Activated effector memory CD4-positive, alpha-beta T cell treated with Interleukin-2 at 50 U/mL for 16 hours (primary cell): Measurements from ENCODE around the gene IL1RAPL2.
A peak's percentile ranks its signal among the peaks of the same experiment; 100 is the strongest.
"Not testable (repeated sequence)": the region's sequence is repeated elsewhere in the genome, so short reads cannot be mapped to it uniquely, and the experiment has no call there.

Source experiments
- DNase-seq: peaks from one replicate; pipeline ENCODE4 v3.0.0-alpha.2; 2020

IL1RAPL2 gene

GRCh38 chrX:104863466-104863865 is 297.5 kb downstream of the IL1RAPL2 start:
- DNase-seq = no peak

GRCh38 chrX:104864296-104864695 is 298.3 kb downstream of the IL1RAPL2 start:
- DNase-seq = no peak

- no peak for DNase-seq
Observed at GRCh38 chrX:104877504-104877903, 311.5 kb downstream of the IL1RAPL2 start.

- no peak for DNase-seq
Observed at GRCh38 chrX:104902070-104902469, 336.1 kb downstream of the IL1RAPL2 start.

GRCh38 chrX:104909694-104910093 is 343.7 kb downstream of the IL1RAPL2 start:
- peak; percentile 2 for DNase-seq

GRCh38 chrX:104913348-104913747 is 347.3 kb downstream of the IL1RAPL2 start:
- DNase-seq = no peak

- not testable (repeated sequence) for DNase-seq
Observed at GRCh38 chrX:104914686-104915085, 348.7 kb downstream of the IL1RAPL2 start.

GRCh38 chrX:104918122-104918521 is 352.1 kb downstream of the IL1RAPL2 start:
- no peak for DNase-seq

- DNase-seq = no peak
Observed at GRCh38 chrX:104921584-104922205, 355.7 kb downstream of the IL1RAPL2 start.

GRCh38 chrX:104922206-104922621 is 356.2 kb downstream of the IL1RAPL2 start:
- DNase-seq = peak; percentile 9

- no peak for DNase-seq
Observed at GRCh38 chrX:104929324-104929723, 363.3 kb downstream of the IL1RAPL2 start.

GRCh38 chrX:104935581-104935980 is 369.6 kb downstream of the IL1RAPL2 start:
- DNase-seq = no peak

GRCh38 chrX:104953251-104953650 is 387.3 kb downstream of the IL1RAPL2 start:
- no peak for DNase-seq

- DNase-seq = no peak
Observed at GRCh38 chrX:104961926-104962325, 395.9 kb downstream of the IL1RAPL2 start.

GRCh38 chrX:104968241-104968640 is 402.2 kb downstream of the IL1RAPL2 start:
- no peak for DNase-seq

GRCh38 chrX:104972737-104973136 is 406.7 kb downstream of the IL1RAPL2 start:
- DNase-seq = no peak

- DNase-seq = no peak
Observed at GRCh38 chrX:104987063-104987462, 421.1 kb downstream of the IL1RAPL2 start.

GRCh38 chrX:104988038-104988437 is 422.0 kb downstream of the IL1RAPL2 start:
- no peak for DNase-seq

- no peak for DNase-seq
Observed at GRCh38 chrX:104995546-104995945, 429.5 kb downstream of the IL1RAPL2 start.

GRCh38 chrX:105006103-105006502 is 440.1 kb downstream of the IL1RAPL2 start:
- DNase-seq = no peak

GRCh38 chrX:105006996-105007395 is 441.0 kb downstream of the IL1RAPL2 start:
- DNase-seq = no peak

GRCh38 chrX:105013719-105014118 is 447.7 kb downstream of the IL1RAPL2 start:
- DNase-seq = no peak

GRCh38 chrX:105017641-105018040 is 451.6 kb downstream of the IL1RAPL2 start:
- DNase-seq = no peak

GRCh38 chrX:105018865-105019264 is 452.9 kb downstream of the IL1RAPL2 start:
- DNase-seq = no peak

GRCh38 chrX:105028962-105029361 is 463.0 kb downstream of the IL1RAPL2 start:
- not testable (repeated sequence) for DNase-seq
